ENCODE results near the gene ELOVL6.

- TF ChIP-seq CTCF (IDR thresholded peaks at IDR 0.05; ENCODE audit: low read depth, low read length) (no peak), MAX (IDR thresholded peaks at IDR 0.05; ENCODE audit: low read depth, low read length) (no peak), POLR2A (IDR thresholded peaks at IDR 0.05; ENCODE audit: extremely low read depth, insufficient read length) (no peak)
Observed at GRCh38 chr4:110068248-110068647, 130.2 kb downstream of the ELOVL6 start.

All from NB4 (cell line).